ENCODE data around the gene HS3ST5. TPM values are rescaled to one million over a fixed set of nuclear protein-coding genes. Genes with fewer than 3 reads are reported as not detected.

Gene HS3ST5
- total and polyA plus RNA-seq, 4 donors = 0.02 to 0.18 (median 0.04) TPM; not detected in 1

DNA sequence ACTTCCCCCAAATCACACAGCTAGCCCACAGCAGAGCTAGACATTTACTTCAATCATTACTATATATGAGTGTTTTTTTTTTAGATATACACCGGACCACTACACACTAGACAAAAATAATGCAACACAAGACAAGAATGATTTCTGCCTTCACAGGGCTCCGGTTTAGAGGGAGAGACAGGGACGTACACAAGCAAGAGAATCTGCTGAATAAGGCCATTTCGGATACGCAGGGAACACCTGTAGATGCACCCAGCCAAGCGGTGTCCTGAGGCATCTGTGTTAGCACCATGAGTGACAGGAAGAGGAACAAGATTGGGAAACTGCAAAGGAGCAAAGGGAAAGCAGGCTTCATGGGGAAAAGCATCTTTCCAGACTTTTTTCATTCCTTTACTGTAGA, 45.7 kb downstream of the HS3ST5 start:
- Histone ChIP-seq H3K27ac (ENCODE audit: low read depth in 1 of 2, low read length in 1 of 2) (no peak overlapping the region), H3K4me3 (no peak overlapping the region), H3K9ac (ENCODE audit: insufficient read depth in 1 of 2, low read length in 2 of 2) (no peak overlapping the region), H3K9me3 (ENCODE audit: control insufficient read depth in 4 of 4, insufficient read depth in 3 of 4, low read length in 3 of 4) (peaks cover 0 to 1% (median 0%) of the 10 kb centered on the region in 4 donors), H3K4me1 (ENCODE audit: control insufficient read depth in 5 of 5, insufficient read depth in 5 of 5, low read length in 5 of 5) (no peaks in the 10 kb centered on the region), H3K36me3 (ENCODE audit: control insufficient read depth in 4 of 4, insufficient read depth in 4 of 4, low read length in 4 of 4) (no peaks in the 10 kb centered on the region), H3K27me3 (ENCODE audit: control insufficient read depth in 3 of 3, insufficient read depth in 3 of 3, low read length in 2 of 3) (no peaks in the 10 kb centered on the region)
- 92 to 95% methylated on average over 6 of the region's 6 CpGs for WGBS, 2 donors
- TF ChIP-seq, protein P1, sequence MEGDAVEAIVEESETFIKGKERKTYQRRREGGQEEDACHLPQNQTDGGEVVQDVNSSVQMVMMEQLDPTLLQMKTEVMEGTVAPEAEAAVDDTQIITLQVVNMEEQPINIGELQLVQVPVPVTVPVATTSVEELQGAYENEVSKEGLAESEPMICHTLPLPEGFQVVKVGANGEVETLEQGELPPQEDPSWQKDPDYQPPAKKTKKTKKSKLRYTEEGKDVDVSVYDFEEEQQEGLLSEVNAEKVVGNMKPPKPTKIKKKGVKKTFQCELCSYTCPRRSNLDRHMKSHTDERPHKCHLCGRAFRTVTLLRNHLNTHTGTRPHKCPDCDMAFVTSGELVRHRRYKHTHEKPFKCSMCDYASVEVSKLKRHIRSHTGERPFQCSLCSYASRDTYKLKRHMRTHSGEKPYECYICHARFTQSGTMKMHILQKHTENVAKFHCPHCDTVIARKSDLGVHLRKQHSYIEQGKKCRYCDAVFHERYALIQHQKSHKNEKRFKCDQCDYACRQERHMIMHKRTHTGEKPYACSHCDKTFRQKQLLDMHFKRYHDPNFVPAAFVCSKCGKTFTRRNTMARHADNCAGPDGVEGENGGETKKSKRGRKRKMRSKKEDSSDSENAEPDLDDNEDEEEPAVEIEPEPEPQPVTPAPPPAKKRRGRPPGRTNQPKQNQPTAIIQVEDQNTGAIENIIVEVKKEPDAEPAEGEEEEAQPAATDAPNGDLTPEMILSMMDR (IDR thresholded peaks at IDR 0.05; ENCODE audit: control extremely low read depth, extremely low read depth) = no peak
- no peak for ATAC-seq (ENCODE audit: insufficient read depth, low FRiP score)
- no peak for DNase-seq

DNA sequence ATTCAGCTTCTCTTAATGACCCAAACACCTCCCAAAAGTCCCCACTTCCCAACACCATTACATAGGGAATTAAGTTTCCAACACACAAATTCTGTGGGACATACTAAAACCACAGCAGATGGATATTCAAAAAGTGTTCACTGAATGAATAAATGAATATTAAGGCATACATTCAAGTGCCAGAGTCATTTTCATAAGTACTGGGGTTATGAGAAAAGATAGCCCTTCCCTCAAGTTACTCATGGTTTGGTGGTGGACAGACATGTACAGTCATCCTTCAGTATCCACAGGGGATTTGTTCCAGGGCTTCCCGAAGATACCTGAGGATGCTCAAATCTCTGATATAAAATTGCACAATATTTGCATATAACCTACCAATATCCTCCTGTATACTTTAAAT, 50.4 kb downstream of the HS3ST5 start:
- Histone ChIP-seq H3K9me3 (ENCODE audit: control insufficient read depth in 4 of 4, insufficient read depth in 3 of 4, low read length in 3 of 4) (peaks cover 0 to 1% (median 0%) of the 10 kb centered on the region in 4 donors), H3K4me3 (no peak overlapping the region), H3K9ac (ENCODE audit: insufficient read depth in 1 of 2, low read length in 2 of 2) (no peak overlapping the region), H3K27me3 (ENCODE audit: control insufficient read depth in 3 of 3, insufficient read depth in 3 of 3, low read length in 2 of 3) (no peaks in the 10 kb centered on the region), H3K36me3 (ENCODE audit: control insufficient read depth in 4 of 4, insufficient read depth in 4 of 4, low read length in 4 of 4) (no peaks in the 10 kb centered on the region), H3K4me1 (ENCODE audit: control insufficient read depth in 5 of 5, insufficient read depth in 5 of 5, low read length in 5 of 5) (no peaks in the 10 kb centered on the region), H3K27ac (ENCODE audit: low read depth in 1 of 2, low read length in 1 of 2) (no peak overlapping the region)
- 87 to 94% methylated on average over 1 of the region's 1 CpG for WGBS, 2 donors
- DNase-seq (no peak), ATAC-seq (ENCODE audit: insufficient read depth, low FRiP score) (no peak)
- TF ChIP-seq, protein P1 (IDR thresholded peaks at IDR 0.05; ENCODE audit: control extremely low read depth, extremely low read depth) = no peak

DNA sequence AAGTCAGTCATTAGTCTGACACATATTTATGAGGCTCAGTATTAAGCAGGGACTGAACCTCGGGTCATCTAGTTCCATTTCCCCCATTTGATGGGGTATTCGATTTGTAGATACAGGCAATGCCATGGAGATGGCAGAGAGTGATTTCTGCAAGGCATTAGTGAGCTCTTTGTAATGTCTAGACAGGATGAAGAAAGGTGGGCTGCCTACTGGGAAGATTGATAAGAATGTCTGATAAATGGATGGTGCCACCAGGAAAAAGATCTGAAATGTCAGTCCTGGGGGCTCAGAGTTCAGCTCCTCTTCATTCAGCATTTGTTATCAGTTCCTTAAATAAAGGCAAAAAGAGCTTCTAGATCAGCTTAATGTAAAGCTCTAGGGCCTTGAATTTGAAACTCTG, 51.4 kb downstream of the HS3ST5 start:
- 57 to 84% methylated on average over 2 of the region's 2 CpGs for WGBS, 2 donors
- Histone ChIP-seq H3K4me3 (no peak overlapping the region), H3K36me3 (ENCODE audit: control insufficient read depth in 4 of 4, insufficient read depth in 4 of 4, low read length in 4 of 4) (no peaks in the 10 kb centered on the region), H3K9me3 (ENCODE audit: control insufficient read depth in 4 of 4, insufficient read depth in 3 of 4, low read length in 3 of 4) (peaks cover 0 to 1% (median 0%) of the 10 kb centered on the region in 4 donors), H3K27ac (ENCODE audit: low read depth in 1 of 2, low read length in 1 of 2) (no peak overlapping the region), H3K9ac (ENCODE audit: insufficient read depth in 1 of 2, low read length in 2 of 2) (no peak overlapping the region), H3K4me1 (ENCODE audit: control insufficient read depth in 5 of 5, insufficient read depth in 5 of 5, low read length in 5 of 5) (no peaks in the 10 kb centered on the region), H3K27me3 (ENCODE audit: control insufficient read depth in 3 of 3, insufficient read depth in 3 of 3, low read length in 2 of 3) (no peaks in the 10 kb centered on the region)
- TF ChIP-seq, protein P1 (IDR thresholded peaks at IDR 0.05; ENCODE audit: control extremely low read depth, extremely low read depth) = no peak
- ATAC-seq (ENCODE audit: insufficient read depth, low FRiP score) (no peak), DNase-seq (no peak)

DNA sequence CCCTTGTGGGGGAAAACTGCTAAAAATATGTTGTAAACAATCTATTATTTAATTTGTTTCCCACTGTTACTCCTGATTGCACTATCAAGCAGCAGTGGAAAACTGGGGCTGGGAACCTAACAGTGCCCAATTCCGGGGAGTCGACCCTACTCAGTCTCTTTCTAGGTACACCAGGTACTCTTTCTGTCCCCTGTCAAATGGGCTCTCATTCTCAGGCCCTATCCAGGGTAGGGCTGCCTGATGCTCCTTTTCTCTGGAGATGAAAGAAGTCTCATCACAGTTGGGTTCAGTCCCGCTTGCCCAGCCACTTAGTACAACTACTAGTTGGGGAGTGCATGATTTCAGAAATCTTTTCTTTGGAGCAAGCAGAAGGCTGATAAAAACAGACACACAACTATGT, 52.0 kb downstream of the HS3ST5 start:
- Histone ChIP-seq H3K27ac (ENCODE audit: low read depth in 1 of 2, low read length in 1 of 2) (no peak overlapping the region), H3K9ac (ENCODE audit: insufficient read depth in 1 of 2, low read length in 2 of 2) (no peak overlapping the region), H3K4me3 (no peak overlapping the region), H3K36me3 (ENCODE audit: control insufficient read depth in 4 of 4, insufficient read depth in 4 of 4, low read length in 4 of 4) (no peaks in the 10 kb centered on the region), H3K4me1 (ENCODE audit: control insufficient read depth in 5 of 5, insufficient read depth in 5 of 5, low read length in 5 of 5) (no peaks in the 10 kb centered on the region), H3K27me3 (ENCODE audit: control insufficient read depth in 3 of 3, insufficient read depth in 3 of 3, low read length in 2 of 3) (no peaks in the 10 kb centered on the region), H3K9me3 (ENCODE audit: control insufficient read depth in 4 of 4, insufficient read depth in 3 of 4, low read length in 3 of 4) (peaks cover 0 to 1% (median 0%) of the 10 kb centered on the region in 4 donors)
- DNase-seq (no peak), ATAC-seq (ENCODE audit: insufficient read depth, low FRiP score) (no peak)
- TF ChIP-seq, protein P1 (IDR thresholded peaks at IDR 0.05; ENCODE audit: control extremely low read depth, extremely low read depth) = no peak
- 89 to 94% methylated on average over 3 of the region's 3 CpGs for WGBS, 2 donors
